ENCODE results near the gene SPEN.
"Not testable (repeated sequence)": the region's sequence is repeated elsewhere in the genome, so short reads cannot be mapped to it uniquely, and the experiment has no call there.

SPEN gene

DNA sequence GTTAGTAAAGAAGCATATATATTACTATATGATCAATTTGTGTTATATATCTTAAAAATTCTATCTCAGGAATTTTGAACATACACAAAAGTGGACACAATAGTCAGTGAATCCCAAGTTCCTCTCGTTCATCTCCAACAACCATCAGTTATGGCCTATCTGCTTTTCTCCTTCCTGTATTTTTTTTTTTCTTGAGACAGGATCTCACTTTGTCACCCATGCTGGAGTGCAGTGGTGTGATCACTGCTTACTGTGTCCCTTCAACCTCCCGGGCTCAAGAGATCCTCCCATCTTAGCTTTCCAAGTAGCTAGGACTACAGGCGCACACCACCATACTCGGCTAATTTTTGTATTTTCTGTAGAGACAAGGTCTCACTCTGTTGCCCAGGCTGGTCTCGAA is 9.4 kb downstream of the SPEN start:
- DNase-seq: no peak

DNA sequence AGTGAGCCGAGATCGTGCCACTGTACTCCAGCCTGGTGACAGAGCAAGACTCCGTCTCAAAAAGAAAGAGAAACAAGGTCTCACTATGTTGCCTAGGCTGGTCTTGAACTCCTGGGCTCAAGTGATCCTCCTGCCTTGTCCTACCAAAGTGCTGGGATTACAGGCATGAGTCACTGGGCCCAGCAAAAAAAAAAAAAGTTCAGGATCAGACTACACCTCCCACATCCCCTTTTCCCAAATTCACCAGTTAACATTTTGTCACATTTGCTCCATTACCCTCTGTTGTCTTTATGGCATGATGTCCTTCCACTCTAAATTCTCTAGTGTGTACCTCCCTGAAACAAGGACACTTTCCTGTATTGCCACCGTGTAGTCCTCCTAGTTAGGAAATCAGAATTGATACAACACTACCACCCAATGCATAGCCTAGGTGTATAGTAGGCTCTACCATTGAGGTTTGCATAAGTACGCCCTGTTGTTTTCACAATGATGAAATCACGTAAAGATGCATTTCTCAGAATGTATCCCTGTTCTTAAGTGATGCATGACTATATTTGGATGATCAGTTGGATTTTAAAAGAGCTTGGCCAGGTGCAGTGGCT is 10.7 kb downstream of the SPEN start:
- DNase-seq: no peak

DNA sequence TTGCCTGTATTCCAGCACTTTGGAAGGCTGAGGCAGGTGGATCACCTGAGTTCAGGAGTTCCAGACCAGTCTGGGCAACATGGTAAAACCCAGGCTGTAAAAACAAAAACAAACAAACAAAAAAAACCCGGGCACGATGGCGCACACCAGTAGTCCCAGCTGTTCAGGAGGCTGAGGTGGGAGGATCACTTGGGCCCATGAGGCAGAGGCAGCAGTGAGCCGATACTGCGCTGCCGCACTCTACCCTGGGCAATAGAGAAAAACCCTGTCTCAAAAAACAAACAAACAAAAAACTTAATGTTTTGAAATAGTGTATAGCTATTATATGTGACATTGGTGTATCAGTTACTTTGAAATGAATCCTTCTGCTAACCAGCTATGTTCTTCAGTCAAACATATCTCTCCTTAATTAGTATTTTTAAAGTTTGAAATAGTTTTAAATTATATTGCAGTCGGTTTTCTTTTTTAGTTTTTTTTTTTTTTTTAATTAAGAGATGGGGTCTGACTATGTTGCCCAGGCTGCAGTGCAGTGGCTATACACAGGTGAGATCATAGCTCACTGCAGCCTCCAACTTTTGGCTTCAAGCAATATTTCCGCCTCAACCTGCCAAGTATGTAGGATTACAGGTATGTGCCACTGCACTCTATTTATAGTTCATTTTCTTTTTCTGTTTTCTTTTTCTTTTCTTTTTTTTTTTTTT is 11.3 kb downstream of the SPEN start:
- DNase-seq: no peak

DNA sequence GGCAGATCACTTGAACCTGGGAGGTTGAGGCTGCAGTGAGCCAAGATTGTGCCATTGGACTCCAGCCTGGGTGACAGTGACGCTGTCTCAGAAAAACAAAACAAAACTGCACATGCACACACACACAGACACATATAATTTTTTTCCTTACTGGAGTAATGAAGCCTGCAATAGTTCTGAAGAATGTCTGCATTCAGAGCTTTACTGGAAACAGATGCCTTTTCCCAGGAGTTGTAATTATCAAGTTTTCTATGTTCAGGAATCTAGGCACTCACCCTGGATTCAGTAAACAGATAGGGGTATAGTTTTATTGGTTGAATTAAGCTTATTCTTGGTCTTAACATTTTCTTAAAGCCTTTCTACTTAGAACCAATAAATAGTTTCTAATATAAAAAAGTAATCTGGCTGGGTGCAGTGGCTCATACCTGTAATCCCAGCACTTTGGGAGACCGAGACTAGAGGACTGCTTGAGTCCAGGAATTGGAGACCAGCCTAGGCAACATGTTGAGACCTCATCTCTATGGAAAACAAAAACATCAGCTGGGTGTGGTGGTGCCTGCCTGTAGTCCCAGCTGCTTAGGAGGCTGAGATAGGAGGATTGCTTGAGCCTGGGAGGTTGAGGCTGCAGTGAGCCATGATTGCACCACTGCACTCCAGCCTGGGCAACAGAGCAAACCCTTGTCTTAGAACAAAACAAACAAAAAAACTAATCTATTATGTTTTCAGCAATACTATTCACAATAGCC is 15.8 kb downstream of the SPEN start:
- DNase-seq: no peak

DNA sequence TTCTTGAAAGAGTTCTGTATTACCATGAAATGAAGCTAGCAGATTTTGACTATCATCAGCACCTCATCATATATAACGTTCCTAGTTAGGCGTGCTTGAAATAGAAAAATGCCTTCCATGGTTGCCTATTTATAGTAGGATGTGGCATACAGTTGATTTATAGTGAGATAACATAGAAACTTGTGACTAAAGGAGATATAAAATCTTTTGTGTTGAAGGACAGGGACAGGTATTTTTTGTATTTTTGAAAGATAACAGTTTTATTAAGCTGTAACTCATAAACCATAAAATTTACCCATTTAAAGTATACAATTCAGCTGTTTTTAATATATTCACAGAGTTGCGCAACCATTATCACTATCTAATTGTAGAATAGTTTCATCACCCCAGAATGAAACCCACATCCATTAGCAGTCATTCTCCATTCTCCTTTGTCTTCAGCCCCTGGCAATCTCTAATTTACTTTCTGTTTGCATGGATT is 19.3 kb downstream of the SPEN start:
- no peak for DNase-seq

DNA sequence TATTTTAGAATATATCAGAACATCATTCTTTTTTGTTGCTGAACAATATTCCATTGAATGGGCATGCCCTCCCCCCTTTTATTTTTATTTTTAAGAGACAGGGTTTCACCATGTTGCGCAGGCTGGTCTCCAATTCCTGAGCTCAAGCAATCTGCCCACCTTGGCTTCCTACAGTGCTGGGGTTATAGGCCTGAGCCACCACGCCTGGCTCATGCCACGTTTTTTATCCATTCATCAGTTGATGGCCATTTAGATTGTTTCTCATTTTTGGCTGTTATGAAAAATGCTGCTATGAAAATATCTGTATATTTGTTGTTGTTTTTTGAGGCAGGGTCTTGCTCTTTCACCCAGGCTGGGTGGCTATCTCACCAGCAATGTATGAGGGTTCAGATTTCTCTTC is 19.8 kb downstream of the SPEN start:
- DNase-seq: no peak

DNA sequence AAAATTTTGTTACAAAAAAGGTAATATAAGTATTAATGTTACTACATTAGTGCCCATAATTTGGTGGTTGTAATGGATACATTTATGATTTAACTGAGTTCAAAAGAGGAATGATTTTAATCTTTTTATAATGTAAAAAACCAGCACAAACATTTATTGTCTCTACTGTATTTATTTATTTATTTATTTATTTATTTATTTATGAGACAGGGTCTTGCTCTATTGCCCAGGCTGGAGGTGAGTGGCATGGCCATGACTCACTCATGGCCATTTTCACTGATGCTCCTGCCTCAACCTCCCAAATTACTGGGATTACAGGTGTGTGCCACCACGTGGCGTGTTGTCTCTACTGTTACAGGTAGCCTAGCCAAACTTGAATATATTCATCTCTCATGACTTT is 21.9 kb downstream of the SPEN start:
- no peak for DNase-seq

DNA sequence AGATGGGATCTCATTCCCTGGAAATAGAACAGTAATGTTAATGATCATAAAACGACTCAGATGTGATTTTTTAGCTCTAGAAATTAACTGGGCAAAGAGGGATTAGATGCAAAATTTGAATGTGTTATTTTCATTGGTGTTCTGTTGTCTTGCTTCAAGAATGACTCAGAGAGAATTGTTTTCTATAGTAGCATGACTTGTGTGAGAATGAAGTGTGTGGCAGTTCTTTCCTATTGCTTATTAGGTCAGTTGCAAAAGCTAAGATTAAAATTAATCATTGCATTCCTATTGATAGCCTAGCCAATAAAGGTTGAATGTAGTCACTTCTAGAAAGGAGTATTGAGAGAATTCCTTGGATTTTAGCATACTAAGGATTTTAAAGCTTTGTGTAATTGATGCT is 22.9 kb downstream of the SPEN start:
- no peak for DNase-seq

DNA sequence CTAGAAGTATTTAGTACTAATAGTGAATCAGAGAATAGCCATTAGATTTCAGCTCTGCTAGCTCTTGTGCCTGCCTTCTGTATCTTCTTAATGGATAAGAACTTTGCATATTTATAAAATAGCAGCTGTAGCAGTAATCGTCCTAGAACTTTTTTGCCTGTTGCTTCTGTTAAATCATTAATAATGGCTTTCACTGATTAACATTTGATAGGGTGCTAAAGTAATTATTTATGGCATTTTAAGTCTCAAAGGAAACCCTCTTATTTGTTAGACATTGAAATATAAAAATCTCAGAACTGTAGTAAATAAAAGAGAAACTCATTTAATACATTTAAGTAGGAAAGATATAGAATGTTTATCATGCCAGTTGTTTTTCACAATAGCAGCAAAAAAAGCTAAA is 27.0 kb downstream of the SPEN start:
- no peak for DNase-seq

DNA sequence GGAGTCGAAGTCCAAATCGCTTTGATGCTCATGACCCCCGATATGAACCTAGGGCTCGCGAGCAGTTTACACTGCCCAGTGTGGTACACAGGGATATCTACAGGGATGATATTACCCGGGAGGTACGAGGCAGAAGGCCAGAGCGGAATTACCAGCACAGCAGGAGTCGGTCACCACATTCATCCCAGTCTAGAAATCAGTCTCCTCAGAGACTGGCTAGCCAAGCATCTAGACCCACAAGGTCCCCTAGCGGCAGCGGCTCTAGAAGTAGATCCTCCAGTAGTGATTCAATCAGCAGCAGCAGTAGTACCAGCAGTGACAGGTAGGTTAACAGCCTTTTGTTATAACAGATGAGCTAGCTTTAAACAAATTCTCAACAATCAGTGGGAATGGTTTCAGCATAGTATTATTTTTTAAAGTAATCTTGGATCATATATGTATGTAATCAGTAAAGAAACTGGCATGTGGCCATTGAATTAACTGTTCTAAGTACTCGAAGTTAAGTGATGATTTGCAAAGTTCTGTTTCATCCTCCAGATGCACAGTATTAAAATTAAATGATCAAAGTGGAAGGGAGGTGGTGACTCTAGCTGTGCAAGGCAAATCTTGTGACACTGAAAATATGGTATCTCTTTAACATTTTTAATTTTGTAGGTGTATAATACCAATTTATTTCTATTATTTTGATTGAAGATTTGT is 29.0 kb downstream of the SPEN start:
- DNase-seq: no peak

DNA sequence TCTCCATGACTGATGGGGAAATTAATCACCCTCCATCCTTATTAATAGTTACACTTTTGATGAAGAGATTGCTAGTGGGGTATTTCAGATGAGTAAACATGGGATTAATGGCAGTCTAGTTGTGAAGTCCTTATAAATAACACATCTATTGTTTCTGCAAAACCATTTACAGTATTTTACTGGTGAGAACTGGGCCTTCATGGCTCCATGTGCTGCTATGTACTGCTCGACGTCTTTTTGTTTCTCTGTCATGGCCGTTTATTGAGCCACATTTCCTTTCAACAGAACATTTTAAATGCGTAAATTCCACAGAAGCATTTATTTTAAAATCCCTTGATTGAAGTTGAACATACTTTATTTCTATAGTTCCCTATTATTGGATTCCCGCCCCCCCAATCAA is 34.5 kb downstream of the SPEN start:
- DNase-seq: no peak

DNA sequence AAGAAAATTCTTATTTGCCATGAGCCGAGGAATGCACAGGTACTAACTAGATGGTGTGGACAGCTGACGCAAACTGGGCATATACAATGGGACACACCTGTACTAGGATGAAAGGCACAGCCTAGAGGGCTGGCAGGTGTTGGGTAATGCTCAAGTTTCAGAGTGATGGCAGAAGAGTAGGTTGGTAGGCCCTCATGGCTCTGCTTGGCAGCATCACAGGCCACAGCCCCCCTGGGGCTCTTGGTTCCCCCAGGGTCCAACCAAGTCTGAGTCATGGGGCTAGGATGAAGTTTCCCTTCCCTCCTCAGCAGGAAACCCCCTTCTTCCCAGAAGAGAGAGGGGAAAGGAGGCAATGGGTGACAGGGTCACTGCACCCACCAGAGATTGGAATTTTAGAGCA is 35.2 kb downstream of the SPEN start:
- no peak for DNase-seq

DNA sequence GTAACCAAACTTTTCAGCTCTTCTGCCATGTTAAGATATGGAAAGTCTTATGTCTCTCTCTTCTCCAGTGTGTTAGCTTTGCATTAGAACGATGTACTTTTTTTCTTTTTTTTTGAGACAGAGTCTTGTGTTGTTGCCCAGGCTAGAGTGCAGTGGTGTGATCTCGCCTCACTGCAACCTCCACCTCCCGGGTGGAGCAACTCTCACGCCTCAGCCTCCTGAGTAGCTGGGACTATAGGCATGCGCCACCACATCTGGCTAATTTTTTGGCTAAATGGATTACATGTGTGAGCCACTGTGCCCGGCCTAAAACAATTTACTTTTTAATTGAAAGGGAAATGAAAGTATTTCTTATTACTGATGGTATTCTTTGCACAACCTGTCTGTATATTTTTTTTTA is 35.8 kb downstream of the SPEN start:
- no peak for DNase-seq

DNA sequence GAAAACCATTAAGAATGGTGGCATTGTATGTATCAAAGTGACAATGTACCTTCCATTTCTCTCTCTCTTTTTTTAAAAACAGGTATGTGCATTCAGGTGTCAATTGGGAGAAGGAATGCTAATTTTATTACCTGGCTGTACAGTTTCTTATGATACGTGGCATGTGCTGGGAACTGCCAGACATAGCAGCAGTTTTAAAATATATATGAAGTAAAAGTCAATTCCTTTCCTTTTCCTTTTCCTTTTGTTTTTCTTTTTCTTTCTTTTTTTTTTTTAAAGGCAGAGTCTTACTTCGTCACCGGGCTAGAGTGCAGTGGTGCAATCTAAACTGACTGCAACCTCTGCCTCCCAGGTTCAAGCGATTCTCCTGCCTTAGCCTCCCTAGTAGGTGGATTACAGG is 37.0 kb downstream of the SPEN start:
- no peak for DNase-seq

DNA sequence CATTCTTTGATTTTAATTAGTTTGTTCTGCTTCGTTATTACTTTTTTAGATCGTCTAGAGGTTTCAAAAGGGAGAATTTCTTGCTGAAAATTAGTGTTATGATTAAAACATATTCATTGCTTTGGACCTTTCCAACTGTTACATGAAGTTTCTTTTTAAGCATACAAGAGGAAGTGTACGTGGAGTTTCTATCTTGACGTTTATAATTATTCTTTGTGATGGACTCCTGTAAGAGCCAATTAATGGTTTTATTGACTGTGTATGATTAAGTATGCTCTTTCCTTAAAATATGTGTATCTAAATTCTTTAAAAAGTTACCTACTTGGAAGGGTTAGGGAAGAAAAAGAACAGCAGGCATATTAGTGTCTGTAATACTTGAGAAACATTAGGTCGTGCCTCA is 37.8 kb downstream of the SPEN start:
- DNase-seq: no peak

DNA sequence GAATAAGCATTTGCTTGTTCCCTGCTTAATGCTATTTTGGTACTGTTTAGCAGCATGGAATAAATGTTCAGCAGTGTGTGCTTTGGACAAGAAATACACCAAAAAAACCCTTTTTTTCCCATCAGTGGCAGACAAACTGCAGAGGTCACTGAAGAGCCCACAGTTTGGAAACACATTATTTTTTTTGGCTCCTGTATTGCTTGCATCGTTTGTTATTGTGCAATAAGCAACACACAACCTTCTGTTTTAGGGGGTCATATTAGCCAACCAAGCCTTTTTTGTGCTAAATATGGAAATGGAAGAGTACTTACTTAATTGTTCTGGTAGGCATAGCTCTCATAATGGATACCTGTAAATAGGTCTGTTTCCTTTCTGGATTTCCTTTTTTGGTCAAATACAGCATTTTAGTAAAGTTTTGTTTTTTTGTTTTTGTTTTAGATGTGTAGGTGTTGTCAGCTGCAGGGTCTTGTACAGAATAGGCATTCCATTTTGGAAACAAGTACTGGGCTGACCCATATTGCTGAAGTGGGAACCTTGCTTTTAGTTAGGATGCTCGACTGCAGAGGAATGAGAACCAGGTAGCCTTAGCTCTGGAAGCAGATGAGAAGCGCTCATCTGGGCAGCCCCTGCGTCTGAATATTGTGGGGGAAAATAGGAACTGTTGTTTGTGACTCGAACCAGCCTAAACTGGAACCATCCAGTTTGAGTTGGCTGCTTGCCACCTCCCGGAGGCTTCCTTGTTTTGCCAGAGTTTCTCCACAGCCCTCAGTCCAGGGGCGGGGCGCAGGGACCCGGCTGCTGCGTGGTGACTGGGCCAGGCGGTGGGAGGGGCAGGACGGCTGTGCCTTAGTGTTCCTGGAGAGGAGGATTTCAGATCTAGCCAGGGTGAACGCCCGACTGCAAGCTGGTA is 38.4 kb downstream of the SPEN start:
- DNase-seq: no peak

DNA sequence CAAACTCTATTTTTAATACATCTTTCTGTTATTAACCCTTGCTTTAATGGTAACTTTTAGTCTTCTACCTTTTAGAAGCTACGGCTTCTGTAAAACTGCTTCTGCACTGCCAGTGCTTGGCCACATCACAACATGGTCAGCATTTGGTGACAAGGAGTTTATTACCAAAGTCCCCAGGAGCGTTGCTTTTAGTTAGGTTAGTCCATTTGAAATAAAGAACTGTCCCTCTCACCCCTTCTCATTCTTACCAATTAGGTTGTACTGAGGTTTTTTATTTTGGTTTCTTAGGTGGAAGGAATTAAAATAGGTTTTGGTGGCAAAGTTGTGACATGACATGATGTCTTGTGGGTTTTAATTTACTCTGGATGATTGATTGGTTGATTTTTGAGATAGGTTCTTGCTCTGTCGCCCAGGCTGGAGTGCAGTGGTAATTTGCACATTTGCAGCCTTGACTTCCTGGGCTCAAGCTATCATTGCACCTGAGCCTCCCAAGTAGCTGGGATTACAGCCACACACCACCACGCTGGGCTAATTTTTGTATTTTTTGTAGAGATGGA is 39.2 kb downstream of the SPEN start:
- no peak for DNase-seq

DNA sequence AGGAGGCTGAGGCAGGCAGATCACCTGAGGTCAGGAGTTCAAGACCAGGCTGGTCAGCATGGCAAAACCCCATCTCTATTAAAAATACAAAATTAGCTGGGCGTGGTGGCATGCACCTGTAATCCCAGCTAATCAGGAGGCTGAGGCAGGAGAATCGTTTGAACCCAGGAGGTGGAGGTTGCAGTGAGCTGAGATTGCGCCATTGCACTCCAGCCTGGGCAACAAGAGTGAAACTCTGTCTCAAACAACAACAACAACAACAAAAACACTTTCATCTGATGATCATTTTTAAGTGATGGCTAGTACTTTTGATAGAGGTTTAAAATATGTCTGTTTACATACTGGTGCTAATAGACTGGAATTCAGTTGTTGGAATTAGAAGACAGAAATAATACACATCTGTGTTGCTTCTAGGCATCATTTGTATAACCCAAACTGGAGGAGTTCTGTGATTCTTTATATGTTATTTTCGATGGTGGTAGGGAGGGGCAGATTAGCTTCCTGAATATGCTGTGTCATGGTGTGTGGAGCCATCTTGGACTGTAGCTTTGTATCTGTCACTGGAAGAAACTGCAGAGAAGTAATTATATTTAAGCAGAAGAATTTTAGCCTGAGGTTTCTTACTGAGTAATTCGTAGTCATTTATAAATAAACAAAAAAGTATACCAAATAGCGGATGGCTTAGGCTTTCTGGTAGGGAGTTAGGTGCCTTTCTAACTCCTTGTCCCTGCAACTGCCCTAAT is 45.5 kb downstream of the SPEN start:
- DNase-seq: not testable (repeated sequence)

DNA sequence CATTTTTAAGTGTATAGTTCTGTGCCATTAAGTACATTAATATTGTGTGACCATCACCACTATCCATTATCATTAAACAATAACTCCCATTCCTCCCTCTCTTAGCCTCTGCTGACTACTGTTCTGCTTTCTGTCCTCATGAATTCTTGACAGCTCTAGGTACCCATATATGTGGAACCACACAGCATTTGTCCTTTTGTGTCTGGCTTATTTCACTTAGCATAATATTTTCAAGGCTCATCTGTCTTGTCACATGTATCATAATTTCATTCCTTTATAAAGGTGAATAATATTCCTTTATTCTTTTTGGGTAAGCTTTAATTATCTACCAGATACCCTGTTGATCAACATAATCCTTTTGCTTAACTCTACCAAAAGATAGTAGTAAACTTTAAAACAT is 47.7 kb downstream of the SPEN start:
- no peak for DNase-seq

DNA sequence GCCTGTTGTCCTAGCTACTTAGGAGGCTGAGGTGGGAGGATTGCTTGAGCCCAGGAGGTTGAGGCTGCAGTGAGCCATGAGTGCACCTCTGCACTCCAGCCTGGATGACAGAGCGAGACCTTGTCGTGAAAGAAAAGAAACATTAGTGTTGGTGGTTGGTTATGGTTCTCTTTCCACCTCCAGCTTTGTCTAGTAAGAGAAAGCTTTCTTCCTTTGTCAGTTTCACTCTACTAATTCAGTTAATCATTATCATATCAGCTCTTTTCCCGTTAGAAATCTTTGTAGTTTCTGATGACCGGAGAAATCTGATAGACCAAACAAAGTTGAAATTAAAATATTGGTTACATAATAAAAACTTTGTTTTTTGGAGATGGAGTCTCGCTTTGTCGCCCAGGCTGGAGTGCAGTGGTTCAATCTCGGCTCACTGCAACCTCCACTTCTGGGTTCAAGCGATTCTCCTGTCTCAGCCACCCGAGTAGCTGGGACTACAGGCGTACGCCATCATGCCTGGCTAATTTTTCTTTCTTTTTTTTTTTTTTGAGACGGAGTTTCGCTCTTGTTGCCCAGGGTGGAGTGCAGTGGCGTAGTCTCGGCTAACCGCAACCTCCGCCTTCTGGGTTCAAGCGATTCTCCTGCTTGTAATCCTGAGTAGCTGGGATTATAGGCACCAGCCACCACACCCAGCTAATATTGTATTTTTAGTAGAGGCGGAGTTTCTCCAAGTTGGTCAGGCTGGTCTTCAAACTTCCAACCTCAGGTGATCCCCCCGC is 49.5 kb downstream of the SPEN start:
- not testable (repeated sequence) for DNase-seq

DNA sequence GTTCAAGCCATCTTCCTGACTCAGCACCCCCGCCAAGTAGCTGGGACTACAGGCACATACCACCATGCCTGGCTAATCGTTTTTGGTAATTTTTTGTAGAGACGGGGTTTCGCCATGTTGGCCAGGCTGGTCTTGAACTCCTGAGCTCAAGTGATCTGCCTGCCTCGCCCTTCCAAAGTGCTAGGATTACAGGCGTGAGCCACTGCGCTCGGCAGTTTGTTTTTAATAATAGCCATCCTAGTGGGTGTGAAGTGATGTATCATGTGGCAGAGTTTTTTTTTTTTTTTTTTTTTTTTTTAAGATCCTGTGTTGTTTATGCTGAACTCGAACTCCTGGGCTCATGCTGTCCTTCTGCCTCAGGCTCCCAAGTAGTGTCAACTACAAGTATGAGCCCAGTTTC is 51.8 kb downstream of the SPEN start:
- no peak for DNase-seq

All from activated CD4-positive, alpha-beta T cell treated with anti-CD3 and anti-CD28 coated beads, Interleukin-2, amount 50 U/mL, for 4 hours (primary cell).